Heart left ventricle (tissue), 13 donors: Measurements from ENCODE around the gene MAS1L.

Experiments
- POLR2A ChIP-seq, 2 donors: fragments of 450-650 bp; IDR thresholded peaks; one replicate each; pipeline ENCODE4 v1.6.1; 2017; ENCODE audit warnings: antibody characterized with exemption in 2 of 2, mild to moderate bottlenecking in 2 of 2, moderate library complexity in 2 of 2
- TF ChIP-seq, protein P1 (sequence below), 12 donors: fragments of 200-600 bp; sonication (generic) in 4 of 12; IDR thresholded peaks; one replicate each; pipeline versions ENCODE4 v1.5.0 to v1.8.0; 2018 to 2022; ENCODE audit warnings: antibody characterized with exemption in 12 of 12, mild to moderate bottlenecking in 5 of 12
- donor health status: ischemic (EF 13 %, LVEDD 7.1; RV severe dilation, severe dysfunction).
- donor health status: DM: no; HTN: yes; CAD: no.
- donor health status: DM: no; HTN: no; CAD: no.
- donor health status: ischemic (EF 25% LVEDD 6.9; RV normal size, moderate dysfunction).
- donor health status: ischemic (EF 25% LVEDD 5.7; RV mildly dilated, moderate dysfunction).
- donor health status: ischemic (EF 35%, LVEDD 5.7; RV mildly dilated, moderate dysfunction).
- donor health status: nonischemic (EF 11% LVEDD 7.7; RV severe dilation, severe dysfunction).
- donor health status: DM: yes; HTN: yes; CAD: no.
- donor health status: PGD.
- donor health status: ischemic (EF 29% LVEDD 5.4; RV normal size, mild dysfunction).
- donor health status: nonischemic (EF 23%, LVEDD 6.1; RV moderate dilation, normal function).

- no peak for TF ChIP-seq POLR2A (IDR thresholded peaks at IDR 0.05)
- TF ChIP-seq, protein P1, sequence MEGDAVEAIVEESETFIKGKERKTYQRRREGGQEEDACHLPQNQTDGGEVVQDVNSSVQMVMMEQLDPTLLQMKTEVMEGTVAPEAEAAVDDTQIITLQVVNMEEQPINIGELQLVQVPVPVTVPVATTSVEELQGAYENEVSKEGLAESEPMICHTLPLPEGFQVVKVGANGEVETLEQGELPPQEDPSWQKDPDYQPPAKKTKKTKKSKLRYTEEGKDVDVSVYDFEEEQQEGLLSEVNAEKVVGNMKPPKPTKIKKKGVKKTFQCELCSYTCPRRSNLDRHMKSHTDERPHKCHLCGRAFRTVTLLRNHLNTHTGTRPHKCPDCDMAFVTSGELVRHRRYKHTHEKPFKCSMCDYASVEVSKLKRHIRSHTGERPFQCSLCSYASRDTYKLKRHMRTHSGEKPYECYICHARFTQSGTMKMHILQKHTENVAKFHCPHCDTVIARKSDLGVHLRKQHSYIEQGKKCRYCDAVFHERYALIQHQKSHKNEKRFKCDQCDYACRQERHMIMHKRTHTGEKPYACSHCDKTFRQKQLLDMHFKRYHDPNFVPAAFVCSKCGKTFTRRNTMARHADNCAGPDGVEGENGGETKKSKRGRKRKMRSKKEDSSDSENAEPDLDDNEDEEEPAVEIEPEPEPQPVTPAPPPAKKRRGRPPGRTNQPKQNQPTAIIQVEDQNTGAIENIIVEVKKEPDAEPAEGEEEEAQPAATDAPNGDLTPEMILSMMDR (IDR thresholded peaks at IDR 0.05), result no peak
Observed at GRCh38 chr6:29520232-29520631, 32.5 kb upstream of the MAS1L start.
